Measurements from ENCODE around the gene SLC49A3. TPM values are rescaled to one million over a fixed set of nuclear protein-coding genes. Genes with fewer than 3 reads are reported as not detected.

The SLC49A3 gene
- polyA plus RNA-seq, 1 donor from 2014 or later, result not detected

DNA sequence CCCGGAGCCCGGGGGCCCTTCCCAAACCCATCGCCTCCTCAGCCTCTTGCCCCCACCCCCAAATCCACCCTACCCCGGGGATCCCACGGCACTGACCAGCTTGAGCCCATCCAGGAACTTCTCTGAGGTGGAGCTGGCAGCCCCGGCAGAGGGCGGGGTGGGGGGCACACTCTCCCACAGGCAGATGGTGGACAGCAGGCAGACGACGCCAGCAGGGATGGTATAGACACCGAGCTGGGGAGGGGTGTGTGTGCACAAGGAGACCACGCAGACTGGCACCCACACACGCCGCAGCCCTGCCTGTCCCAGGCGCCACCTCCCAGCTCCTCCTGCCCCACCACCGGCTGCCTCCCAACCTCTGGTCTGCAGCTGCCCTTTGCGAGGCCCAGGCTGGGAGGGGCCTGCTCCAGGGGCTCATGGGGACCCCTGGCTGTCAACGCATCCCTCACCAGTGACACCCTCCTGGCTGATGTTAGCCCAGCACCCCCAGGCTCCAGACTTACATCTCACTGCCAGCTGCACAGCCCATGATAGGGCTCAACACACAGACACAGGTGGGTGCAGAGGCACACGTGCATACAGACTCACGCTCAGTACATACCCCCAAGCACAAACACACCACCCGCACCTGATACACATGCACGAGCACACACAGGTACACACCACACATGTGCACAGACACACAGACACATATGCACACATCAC, 4.2 kb downstream of the SLC49A3 start:
- TF ChIP-seq, protein P1, sequence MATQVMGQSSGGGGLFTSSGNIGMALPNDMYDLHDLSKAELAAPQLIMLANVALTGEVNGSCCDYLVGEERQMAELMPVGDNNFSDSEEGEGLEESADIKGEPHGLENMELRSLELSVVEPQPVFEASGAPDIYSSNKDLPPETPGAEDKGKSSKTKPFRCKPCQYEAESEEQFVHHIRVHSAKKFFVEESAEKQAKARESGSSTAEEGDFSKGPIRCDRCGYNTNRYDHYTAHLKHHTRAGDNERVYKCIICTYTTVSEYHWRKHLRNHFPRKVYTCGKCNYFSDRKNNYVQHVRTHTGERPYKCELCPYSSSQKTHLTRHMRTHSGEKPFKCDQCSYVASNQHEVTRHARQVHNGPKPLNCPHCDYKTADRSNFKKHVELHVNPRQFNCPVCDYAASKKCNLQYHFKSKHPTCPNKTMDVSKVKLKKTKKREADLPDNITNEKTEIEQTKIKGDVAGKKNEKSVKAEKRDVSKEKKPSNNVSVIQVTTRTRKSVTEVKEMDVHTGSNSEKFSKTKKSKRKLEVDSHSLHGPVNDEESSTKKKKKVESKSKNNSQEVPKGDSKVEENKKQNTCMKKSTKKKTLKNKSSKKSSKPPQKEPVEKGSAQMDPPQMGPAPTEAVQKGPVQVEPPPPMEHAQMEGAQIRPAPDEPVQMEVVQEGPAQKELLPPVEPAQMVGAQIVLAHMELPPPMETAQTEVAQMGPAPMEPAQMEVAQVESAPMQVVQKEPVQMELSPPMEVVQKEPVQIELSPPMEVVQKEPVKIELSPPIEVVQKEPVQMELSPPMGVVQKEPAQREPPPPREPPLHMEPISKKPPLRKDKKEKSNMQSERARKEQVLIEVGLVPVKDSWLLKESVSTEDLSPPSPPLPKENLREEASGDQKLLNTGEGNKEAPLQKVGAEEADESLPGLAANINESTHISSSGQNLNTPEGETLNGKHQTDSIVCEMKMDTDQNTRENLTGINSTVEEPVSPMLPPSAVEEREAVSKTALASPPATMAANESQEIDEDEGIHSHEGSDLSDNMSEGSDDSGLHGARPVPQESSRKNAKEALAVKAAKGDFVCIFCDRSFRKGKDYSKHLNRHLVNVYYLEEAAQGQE (IDR thresholded peaks at IDR 0.05; ENCODE audit: borderline replicate concordance), result no peak
- TF ChIP-seq MXI1 (conservative IDR thresholded peaks at IDR 0.05; ENCODE audit: poor library complexity, severe bottlenecking), result no peak
- TF ChIP-seq EZH2 (IDR thresholded peaks at IDR 0.05; ENCODE audit: borderline replicate concordance, insufficient read depth, low read length, poor library complexity, severe bottlenecking), result no peak
- no peak for TF ChIP-seq EP300 (conservative IDR thresholded peaks at IDR 0.05; ENCODE audit: poor library complexity, severe bottlenecking)
- TF ChIP-seq POLR2AphosphoS5 (IDR thresholded peaks at IDR 0.05), result no peak
- TF ChIP-seq RAD21 (conservative IDR thresholded peaks at IDR 0.05), result no peak
- TF ChIP-seq CTCF (IDR thresholded peaks at IDR 0.05; ENCODE audit: poor library complexity, severe bottlenecking), result no peak
- no peak for TF ChIP-seq SMC3 (conservative IDR thresholded peaks at IDR 0.05; ENCODE audit: poor library complexity)
- no peak for TF ChIP-seq TAF1 (IDR thresholded peaks at IDR 0.05; ENCODE audit: low read depth)
- Histone ChIP-seq H4K20me1 (ENCODE audit: insufficient read depth) (no peaks in the 10 kb centered on the region), H3K9me2 (ENCODE audit: insufficient read depth, low read length) (no peaks in the 10 kb centered on the region)

GRCh38 chr4:683982-684622, 4.8 kb downstream of the SLC49A3 start:
- Histone ChIP-seq H3K9me2 (ENCODE audit: insufficient read depth, low read length) (no peaks in the 10 kb centered on the region), H2AFZ (ENCODE audit: low read depth, low read length) (no peak overlapping the region), H3K4me3 (ENCODE audit: low read length) (no peak overlapping the region), H3K36me3 (ENCODE audit: insufficient read depth, low read length) (no peaks in the 10 kb centered on the region), H3K9me3 (ENCODE audit: low read length) (no peaks in the 10 kb centered on the region), H3K27me3 (ENCODE audit: insufficient read depth, low read depth, low read length) (peaks cover 7% of the 10 kb centered on the region), H3K79me2 (replicated peaks; ENCODE audit: insufficient read depth, low read length) (no peaks in the 10 kb centered on the region), H3K9ac (ENCODE audit: low read length) (no peak overlapping the region), H3F3A (ENCODE audit: insufficient read depth, low read length, poor library complexity, severe bottlenecking) (no peaks in the 10 kb centered on the region), H3K27ac (ENCODE audit: low read length) (no peak overlapping the region), H4K20me1 (ENCODE audit: insufficient read depth) (no peaks in the 10 kb centered on the region), H3K4me2 (ENCODE audit: low read length) (no peak overlapping the region)
- TF ChIP-seq, protein P1 (IDR thresholded peaks at IDR 0.05; ENCODE audit: borderline replicate concordance), result no peak
- peak; percentile 42 for TF ChIP-seq CTCF (IDR thresholded peaks at IDR 0.05; ENCODE audit: poor library complexity, severe bottlenecking)

More for the DNA sequence above, 4.2 kb downstream of the SLC49A3 start:
- no peak overlapping the region for H2AFZ ChIP-seq (ENCODE audit: low read depth, low read length)
- no peaks in the 10 kb centered on the region for H3K36me3 ChIP-seq (ENCODE audit: insufficient read depth, low read length)
- no peaks in the 10 kb centered on the region for H3F3A ChIP-seq (ENCODE audit: insufficient read depth, low read length, poor library complexity, severe bottlenecking)
- H3K9me3 ChIP-seq (ENCODE audit: low read length), result no peaks in the 10 kb centered on the region
- peaks cover 7% of the 10 kb centered on the region for H3K27me3 ChIP-seq (ENCODE audit: insufficient read depth, low read depth, low read length)
- H3K4me3 ChIP-seq (ENCODE audit: low read length), result no peak overlapping the region
- H3K79me2 ChIP-seq (replicated peaks; ENCODE audit: insufficient read depth, low read length), result no peaks in the 10 kb centered on the region
- no peak overlapping the region for H3K27ac ChIP-seq (ENCODE audit: low read length)
- H3K9ac ChIP-seq (ENCODE audit: low read length), result no peak overlapping the region
- no peak overlapping the region for H3K4me2 ChIP-seq (ENCODE audit: low read length)

Data from neural cell (in vitro differentiated cells).